Spleen (tissue), 11 donors: Measurements from ENCODE around the gene CLCN7. TPM values are rescaled to one million over a fixed set of nuclear protein-coding genes. Genes with fewer than 3 reads are reported as not detected.

Source experiments
- DNase-seq: peaks from one replicate; pipeline ENCODE4 v3.0.0-alpha.2; 2020
- H3K27ac ChIP-seq, 8 donors: fragments of 200-600 bp; sonication (generic) in 7 of 8; 1 replicate in 4 of 8; 2 replicates in 4 of 8; pipeline versions ENCODE4 v1.5.0 to v1.8.0; 2016 to 2021; ENCODE audit warnings: inconsistent platforms in 4 of 8, mild to moderate bottlenecking in 4 of 8, moderate library complexity in 1 of 8
- H3K27me3 ChIP-seq, 7 donors: fragments of 200-600 bp; sonication (generic) in 6 of 7; replicated peaks in 1 of 7; 1 replicate in 4 of 7; 2 replicates in 3 of 7; pipeline versions ENCODE4 v1.5.0 to v1.8.0; 2016 to 2021; ENCODE audit warnings: inconsistent platforms in 3 of 7, mild to moderate bottlenecking in 1 of 7
- H3K36me3 ChIP-seq, 6 donors: fragments of 200-600 bp; sonication (generic) in 5 of 6; 1 replicate in 4 of 6; 2 replicates in 2 of 6; pipeline versions ENCODE4 v1.5.0 to v1.8.0; 2016 to 2021; ENCODE audit warnings: inconsistent platforms in 2 of 6
- H3K4me1 ChIP-seq, 6 donors: fragments of 200-600 bp; sonication (generic) in 5 of 6; 1 replicate in 3 of 6; 2 replicates in 3 of 6; pipeline versions ENCODE4 v1.5.0 to v1.8.0; 2016 to 2021; ENCODE audit warnings: inconsistent platforms in 3 of 6
- H3K4me3 ChIP-seq, 8 donors: fragments of 200-600 bp; sonication (generic) in 7 of 8; 1 replicate in 4 of 8; 2 replicates in 4 of 8; pipeline versions ENCODE4 v1.5.0 to v1.8.0; 2016 to 2021; ENCODE audit warnings: inconsistent platforms in 4 of 8, mild to moderate bottlenecking in 4 of 8, moderate library complexity in 2 of 8
- H3K9me3 ChIP-seq, 8 donors: fragments of 200-600 bp; sonication (generic) in 7 of 8; 1 replicate in 4 of 8; 2 replicates in 4 of 8; pipeline versions ENCODE4 v1.5.0 to v1.8.0; 2016 to 2021; ENCODE audit warnings: inconsistent platforms in 4 of 8
- CTCF ChIP-seq, 11 experiments: fragments of 200-600 bp in 7 of 11; fragments of 450-650 bp in 4 of 11; sonication (generic) in 4 of 11; IDR thresholded peaks in 8 of 11; conservative IDR thresholded peaks in 3 of 11; 1 replicate in 7 of 11; 2 replicates in 4 of 11; pipeline versions ENCODE4 v1.4.0 to v1.8.0; 2016 to 2021; ENCODE audit warnings: antibody characterized with exemption in 11 of 11, inconsistent platforms in 4 of 11, mild to moderate bottlenecking in 1 of 11
- POLR2A ChIP-seq, 3 donors: fragments of 450-650 bp; IDR thresholded peaks; one replicate each; pipeline ENCODE4 v1.5.1; 2017; ENCODE audit warnings: antibody characterized with exemption in 3 of 3, mild to moderate bottlenecking in 1 of 3
- POLR2AphosphoS5 ChIP-seq, 3 donors: sonication (generic); formaldehyde crosslinking; IDR thresholded peaks; one replicate each; pipeline ENCODE4 v1.5.1; 2017; ENCODE audit warnings: antibody characterized with exemption in 3 of 3
- WGBS, 5 donors: extraction: QIAGEN DNeasy Blood & Tissue Kit in 3 of 5; methylation state at CpG; one replicate each; pipeline versions ENCODE4 v1.1.5 to v1.1.7; 2013 to 2018; 5-methylcytosine and 5-hydroxymethylcytosine counted together
- intact Hi-C: fragments of 100-400 bp; cut with DNase I; formaldehyde crosslinking; loops from one replicate; pipeline ENCODE4 v1.15.0; 2023; ENCODE audit warnings: low total_unique reads
- polyA plus RNA-seq, 3 donors: library from polyadenylated mRNA; stranded (reverse); fragments of 200-250 nt; gene quantifications; one replicate each; pipeline ENCODE4 v1.2.1, GENCODE V29; 2013
- total RNA-seq, 7 donors: library from RNA; depleted of rRNA in 3 of 7; stranded (reverse); fragments of >200 nt in 3 of 7; fragmentation: NEBNext Ultra II Directional in 4 of 7; extraction: Animal tissue kit (Norgen Biotek cat#: 25700) in 4 of 7; gene quantifications; one replicate each; pipeline versions ENCODE4 v1.1.0 to v1.2.1, GENCODE V29; 2016 to 2021
- donor health status: healthy with polysubstance abuse.
- donor health status: DM: no; HTN: no; CAD: no; lungs with moderate emphysema.
- donor health status: DM: no; HTN: no; CAD: no.
- donor health status: Bipolar disorder and iron deficiency.
- donor health status: healthy.
- donor health status: DM: no; HTN: no; CAD: no.
- donor health status: DM: yes; HTN: yes; CAD: no.

The CLCN7 gene
- total and polyA plus RNA-seq, 10 donors, result 43.2 to 146 (median 115) TPM

GRCh38 chr16:1489077-1489476 is 14.2 kb upstream of the CLCN7 start:
- peaks cover 9 to 27% (median 14%) of the 10 kb centered on the region in 6 donors for H3K4me1 ChIP-seq
- H3K36me3 ChIP-seq, result no peaks in the 10 kb centered on the region
- WGBS, 5 donors, result 88 to 94% (median 92%) methylated on average over 12 of the region's 12 CpGs
- intact Hi-C loops, result no loop called here
- no peak overlapping the region for H3K4me3 ChIP-seq
- H3K27me3 ChIP-seq, result no peaks in the 10 kb centered on the region
- no peaks in the 10 kb centered on the region for H3K9me3 ChIP-seq
- DNase-seq, result no peak
- H3K27ac ChIP-seq, result no peak overlapping the region
- no peak for TF ChIP-seq POLR2AphosphoS5 (IDR thresholded peaks at IDR 0.05)
- TF ChIP-seq POLR2A (IDR thresholded peaks at IDR 0.05), result no peak
- no peak for TF ChIP-seq CTCF (IDR thresholded peaks at IDR 0.05 in 8 of 11, conservative IDR thresholded peaks at IDR 0.05 in 3 of 11)

- H3K27ac ChIP-seq, result peak within 1 kb of the TSS in 5 of 8 donors; percentile 31 to 63 (median 33)
- H3K9me3 ChIP-seq, result no peaks in the 10 kb centered on the region
- no peaks in the 10 kb centered on the region for H3K36me3 ChIP-seq
- TF ChIP-seq POLR2A (IDR thresholded peaks at IDR 0.05) (no peak), CTCF (IDR thresholded peaks at IDR 0.05 in 8 of 11, conservative IDR thresholded peaks at IDR 0.05 in 3 of 11) (no peak), POLR2AphosphoS5 (IDR thresholded peaks at IDR 0.05) (no peak)
- H3K4me1 ChIP-seq, result peaks cover 7 to 27% (median 9%) of the 10 kb centered on the region in 6 donors
- no peak within 1 kb of the TSS for H3K4me3 ChIP-seq
- WGBS, 5 donors, result 55 to 82% (median 59%) methylated on average over 19 of the region's 19 CpGs
- H3K27me3 ChIP-seq, result no peaks in the 10 kb centered on the region
- intact Hi-C loops, result no loop called here
- no peak for DNase-seq
Observed at GRCh38 chr16:1488619-1489018, 13.8 kb upstream of the CLCN7 start, which contains the start of gene PTX4. TSS of gene PTX4 (minus strand) at chr16:1488944. CDS start at chr16:1488909, 35 bp downstream.

GRCh38 chr16:1488054-1488601 is 13.3 kb upstream of the CLCN7 start:
- no peak overlapping the region for H3K4me3 ChIP-seq
- intact Hi-C loops, result no loop called here
- TF ChIP-seq CTCF (IDR thresholded peaks at IDR 0.05 in 8 of 11, conservative IDR thresholded peaks at IDR 0.05 in 3 of 11), result no peak
- H3K9me3 ChIP-seq, result no peaks in the 10 kb centered on the region
- H3K4me1 ChIP-seq, result peaks cover 7 to 32% (median 9%) of the 10 kb centered on the region in 6 donors
- H3K27ac ChIP-seq, result peak overlapping the region in 5 of 8 donors; percentile 31 to 63 (median 33)
- WGBS, 5 donors, result 76 to 91% (median 81%) methylated on average over 12 to 24 of the region's 24 CpGs
- DNase-seq, result peak; percentile 61
- H3K36me3 ChIP-seq, result no peaks in the 10 kb centered on the region
- H3K27me3 ChIP-seq, result no peaks in the 10 kb centered on the region

GRCh38 chr16:1487395-1488053 is 12.7 kb upstream of the CLCN7 start:
- no peaks in the 10 kb centered on the region for H3K36me3 ChIP-seq
- peak overlapping the region in 5 of 8 donors; percentile 36 to 63 (median 57) for H3K27ac ChIP-seq
- intact Hi-C loops, result no loop called here
- DNase-seq, result peak; percentile 80
- no peaks in the 10 kb centered on the region for H3K9me3 ChIP-seq
- 87 to 96% (median 89%) methylated on average over 25 to 39 of the region's 39 CpGs for WGBS, 5 donors
- TF ChIP-seq POLR2A (IDR thresholded peaks at IDR 0.05) (no peak), POLR2AphosphoS5 (IDR thresholded peaks at IDR 0.05) (peak in 2 of 3 donors; percentile 68 to 79), CTCF (IDR thresholded peaks at IDR 0.05 in 8 of 11, conservative IDR thresholded peaks at IDR 0.05 in 3 of 11) (no peak)
- peaks cover 3 to 27% (median 4%) of the 10 kb centered on the region in 6 donors for H3K4me1 ChIP-seq
- no peak overlapping the region for H3K4me3 ChIP-seq
- no peaks in the 10 kb centered on the region for H3K27me3 ChIP-seq
